NCI-H2081 (cell line): Measurements from ENCODE around the gene ELMOD3.
A peak's percentile ranks its signal among the peaks of the same experiment; 100 is the strongest.
"Not testable (repeated sequence)": the region's sequence is repeated elsewhere in the genome, so short reads cannot be mapped to it uniquely, and the experiment has no call there.

Experiments used
- DNase-seq, 2 experiments: peaks; one replicate each; lab custom pipeline; 2025; lab: John Stamatoyannopoulos, UW

ELMOD3 gene

GRCh38 chr2:85427300-85427835, 72.8 kb downstream of the ELMOD3 start:
- no peak for DNase-seq

DNA sequence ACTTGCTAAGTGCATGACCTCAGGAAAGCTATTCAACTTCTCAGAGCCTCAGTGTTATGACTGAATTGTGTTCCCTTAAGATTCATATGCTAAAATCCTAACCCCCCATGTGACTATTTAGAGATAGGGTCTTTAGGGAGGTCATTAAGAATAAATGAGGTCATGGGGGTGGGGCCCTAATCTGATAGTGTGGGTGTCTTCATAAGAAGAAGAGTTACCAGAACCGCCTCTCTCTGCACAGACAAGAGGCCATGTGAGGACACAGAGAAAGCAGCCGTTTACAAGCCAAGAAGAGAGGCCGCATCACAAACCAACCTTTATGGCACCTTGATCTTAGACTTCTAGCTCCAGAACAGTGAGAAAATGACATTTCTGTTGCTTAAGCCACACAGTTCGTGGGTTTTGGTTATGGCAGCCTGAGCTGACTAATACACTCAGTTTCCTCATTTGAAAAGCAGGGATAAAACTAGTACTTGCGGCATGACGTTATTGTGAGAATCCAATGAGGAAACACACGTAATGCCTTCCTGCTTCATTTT, 73.8 kb downstream of the ELMOD3 start:
- no peak for DNase-seq

- no peak for DNase-seq
Observed at GRCh38 chr2:85429213-85429923, 74.8 kb downstream of the ELMOD3 start.

DNA sequence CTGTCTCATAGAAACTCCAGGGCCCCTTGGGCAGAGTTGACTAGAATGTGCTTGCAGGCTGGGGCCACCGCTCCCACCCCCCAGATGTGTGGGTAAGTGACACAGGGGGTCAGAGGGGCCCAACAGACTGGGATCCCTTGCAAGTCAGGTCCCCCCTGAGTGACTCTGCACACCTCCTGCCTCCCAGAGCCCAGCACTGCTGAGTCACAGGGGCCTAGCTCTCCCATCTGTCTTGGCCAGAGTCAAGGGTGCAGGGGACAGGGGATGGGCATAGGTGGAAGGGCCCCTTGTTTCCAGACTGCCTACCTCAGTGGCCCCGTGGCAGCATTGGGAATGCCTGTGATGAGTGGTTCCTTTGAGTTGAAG, 75.3 kb downstream of the ELMOD3 start:
- no peak for DNase-seq

- DNase-seq = no peak
Observed at GRCh38 chr2:85430752-85431569, 76.4 kb downstream of the ELMOD3 start.

DNA sequence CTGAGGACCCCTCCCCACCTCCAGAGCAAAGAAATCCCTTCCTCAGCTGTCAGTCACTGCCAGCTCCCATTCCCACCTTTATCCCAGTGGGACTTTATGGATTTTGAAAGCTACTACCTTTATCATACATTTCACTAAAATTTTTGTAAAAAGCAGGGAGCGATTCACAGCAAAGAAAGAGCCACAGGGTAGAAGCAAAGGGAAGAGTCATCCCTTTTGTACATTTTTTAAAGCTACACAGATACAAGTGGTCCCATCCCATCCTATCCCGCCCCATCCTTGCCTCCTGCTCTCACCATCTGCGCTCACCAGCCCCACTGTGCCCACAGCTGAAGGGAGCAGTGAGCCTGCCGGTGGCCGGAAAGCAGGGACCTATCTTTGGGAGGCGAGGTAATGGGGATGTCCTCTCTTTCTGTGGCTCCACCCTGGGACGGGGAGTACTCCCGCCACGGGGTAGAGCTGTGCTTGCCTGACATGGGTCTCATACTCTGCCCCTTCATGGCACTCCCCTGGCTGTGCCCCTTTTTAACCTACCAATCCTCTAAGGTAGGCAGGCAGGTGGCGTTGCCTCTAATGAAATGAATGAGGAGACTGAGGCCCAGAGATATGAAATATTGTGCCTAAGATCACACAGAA, 77.1 kb downstream of the ELMOD3 start:
- no peak for DNase-seq

- DNase-seq = peak; percentile 20 to 59
Observed at GRCh38 chr2:85433511-85434089, 79.0 kb downstream of the ELMOD3 start.

GRCh38 chr2:85434696-85435095, 80.1 kb downstream of the ELMOD3 start:
- no peak for DNase-seq

GRCh38 chr2:85435220-85435958, 80.8 kb downstream of the ELMOD3 start:
- no peak for DNase-seq

DNA sequence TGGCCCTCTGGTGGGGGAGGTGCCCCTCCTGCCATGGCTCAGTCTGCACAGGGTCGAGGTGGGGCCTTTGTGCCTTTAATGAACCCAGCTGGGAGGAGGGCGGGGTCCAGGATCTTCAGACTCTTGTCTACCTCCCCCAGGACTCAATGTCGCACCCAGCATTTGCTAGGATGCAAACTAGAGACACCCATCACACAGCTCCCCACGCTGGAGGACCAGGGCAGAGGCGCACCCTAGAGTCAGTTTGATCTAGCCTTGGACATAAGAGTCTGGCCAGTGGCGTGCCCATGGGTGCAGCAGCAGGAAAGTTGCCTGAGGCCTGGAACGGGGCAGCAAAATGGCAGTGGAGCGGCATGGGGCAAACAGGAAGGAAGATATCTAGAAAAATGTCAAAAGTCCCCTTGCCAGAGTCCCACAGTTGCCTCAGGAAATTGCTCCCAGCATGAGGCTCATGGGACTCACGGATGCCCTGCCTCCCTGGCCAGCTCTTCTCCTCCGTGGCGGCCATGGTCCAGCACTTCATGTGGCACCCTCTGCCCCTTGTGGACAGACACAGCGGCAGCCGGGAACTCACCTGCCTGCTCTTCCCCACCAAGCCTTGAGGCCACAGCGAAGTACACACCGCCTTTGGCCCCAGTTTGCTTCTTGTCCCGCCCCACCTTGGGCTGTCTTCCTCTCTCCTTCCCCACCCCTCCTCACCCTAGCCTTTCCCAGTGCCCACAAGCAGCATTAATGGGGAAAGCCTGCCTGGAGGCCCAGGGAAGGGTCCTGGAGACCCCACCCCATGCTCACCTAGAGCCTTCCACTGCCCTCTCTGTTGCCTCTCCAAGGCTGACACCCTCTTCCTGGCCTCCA, 81.6 kb downstream of the ELMOD3 start:
- DNase-seq = no peak

- no peak for DNase-seq
Observed at GRCh38 chr2:85436836-85437487, 82.4 kb downstream of the ELMOD3 start.

- DNase-seq = peak; percentile 78 to 85
Observed at GRCh38 chr2:85437488-85438200, 83.1 kb downstream of the ELMOD3 start.

DNA sequence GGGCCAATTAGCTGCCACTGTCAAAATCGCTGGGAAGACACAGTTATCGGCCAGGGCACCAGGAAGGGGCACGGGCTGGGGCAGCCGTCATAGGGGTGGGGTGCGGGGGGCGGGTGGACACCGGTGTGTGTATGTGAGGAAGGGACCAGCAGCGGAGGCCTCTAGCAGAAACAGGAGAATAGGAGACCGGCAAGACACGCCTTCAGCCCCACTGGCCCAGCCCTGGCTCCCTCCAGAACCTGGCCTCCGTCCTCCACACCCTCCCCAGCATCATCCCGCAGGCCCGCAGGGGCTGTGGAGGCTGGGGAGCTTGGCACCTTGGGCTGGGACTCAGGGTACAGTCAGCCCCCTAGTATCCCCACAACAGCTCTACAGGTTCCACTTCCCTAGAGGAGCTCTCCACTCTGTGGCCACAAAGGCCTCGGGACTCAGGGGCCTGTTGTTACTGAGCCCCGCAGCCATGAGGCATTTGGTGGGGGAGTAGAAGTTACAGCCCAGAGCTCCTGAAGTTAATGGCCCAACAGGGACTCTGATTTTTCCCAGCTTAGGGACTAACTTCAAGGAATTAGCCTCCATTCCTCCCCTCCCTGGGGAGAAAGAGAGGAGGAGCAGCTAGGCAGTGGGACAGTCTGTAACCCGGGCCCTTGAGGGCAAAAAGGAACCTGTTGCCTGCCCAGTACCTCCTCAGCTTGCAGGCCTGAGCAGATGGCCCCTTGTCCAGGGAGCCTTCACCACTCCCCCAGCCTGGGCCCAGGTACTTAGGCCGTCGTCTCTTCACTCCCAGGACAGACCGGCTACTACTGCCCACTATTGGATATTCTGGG, 83.8 kb downstream of the ELMOD3 start:
- DNase-seq = no peak

GRCh38 chr2:85439025-85439472, 84.5 kb downstream of the ELMOD3 start:
- no peak for DNase-seq

- not testable (repeated sequence) for DNase-seq
Observed at GRCh38 chr2:85439569-85439968, 85.0 kb downstream of the ELMOD3 start.

DNA sequence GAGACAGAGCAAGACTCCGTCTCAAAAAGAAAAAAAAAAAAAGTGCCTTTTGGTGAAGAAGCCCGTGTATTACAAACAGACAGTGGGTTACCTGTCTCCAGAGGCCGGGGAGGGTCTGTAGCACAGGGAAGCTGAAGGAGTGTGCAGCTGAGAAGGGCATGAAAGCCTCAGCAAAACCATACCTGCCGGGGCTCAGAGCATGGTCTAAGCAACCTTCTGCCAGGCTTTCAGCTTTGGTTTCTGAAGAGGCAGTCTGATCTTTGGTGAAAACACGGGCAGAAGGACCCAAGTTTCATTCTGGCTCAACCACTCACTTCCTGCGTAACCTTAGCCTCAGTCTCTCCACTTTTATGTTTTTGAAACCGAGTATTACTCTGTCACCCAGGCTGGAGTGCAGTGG, 85.4 kb downstream of the ELMOD3 start:
- no peak for DNase-seq

- DNase-seq = no peak
Observed at GRCh38 chr2:85440729-85441128, 86.2 kb downstream of the ELMOD3 start.
